CD1c-positive myeloid dendritic cell (primary cell): ENCODE results near the gene SPAAR.

Experiments
- DNase-seq: peaks from one replicate; pipeline ENCODE4 v3.0.0-alpha.2; 2016; ENCODE audit errors: extremely low spot score

The SPAAR gene

GRCh38 chr9:35948901-35949318 lies 39.6 kb downstream of the SPAAR start:
- no peak for DNase-seq

GRCh38 chr9:35951736-35952135 lies 42.4 kb downstream of the SPAAR start:
- DNase-seq, result no peak

GRCh38 chr9:35952526-35953191 lies 43.4 kb downstream of the SPAAR start:
- DNase-seq, result no peak

GRCh38 chr9:35954942-35955546 lies 45.8 kb downstream of the SPAAR start:
- DNase-seq, result peak; percentile 75

GRCh38 chr9:35956651-35957050 lies 47.4 kb downstream of the SPAAR start:
- no peak for DNase-seq

GRCh38 chr9:35958104-35958837 lies 49.0 kb downstream of the SPAAR start, which contains the start of gene OR2S2:
Gene OR2S2 (minus strand): TSS chr9:35958154. CDS start chr9:35958098, 56 bp downstream.
- DNase-seq, result no peak

GRCh38 chr9:35960039-35960655 lies 50.9 kb downstream of the SPAAR start:
- DNase-seq, result no peak
